Osteocyte (in vitro differentiated cells): Measurements from ENCODE around the gene SPINK14. TPM values are rescaled to one million over a fixed set of nuclear protein-coding genes. Genes with fewer than 3 reads are reported as not detected.

Source experiments
- DNase-seq: peaks from one replicate; pipeline ENCODE4 v3.0.0; 2021; ENCODE audit warnings: mixed read lengths; ENCODE audit not compliant: unreplicated experiment; ENCODE audit errors: extremely low spot score
- H3K27ac Mint-ChIP-seq: one replicate; pipeline ENCODE4 v1.8.0; 2021; ENCODE audit warnings: mild to moderate bottlenecking, mixed read lengths; ENCODE audit not compliant: unreplicated experiment
- H3K27me3 Mint-ChIP-seq: one replicate; pipeline ENCODE4 v1.8.0; 2021; ENCODE audit warnings: mixed read lengths; ENCODE audit not compliant: unreplicated experiment
- H3K36me3 Mint-ChIP-seq: one replicate; pipeline ENCODE4 v1.8.0; 2021; ENCODE audit warnings: mixed read lengths; ENCODE audit not compliant: unreplicated experiment
- H3K4me1 Mint-ChIP-seq: one replicate; pipeline ENCODE4 v1.8.0; 2021; ENCODE audit warnings: mixed read lengths; ENCODE audit not compliant: unreplicated experiment
- H3K4me3 Mint-ChIP-seq: one replicate; pipeline ENCODE4 v1.8.0; 2021; ENCODE audit warnings: mild to moderate bottlenecking, moderate library complexity, mixed read lengths; ENCODE audit not compliant: unreplicated experiment
- H3K9me3 Mint-ChIP-seq: one replicate; pipeline ENCODE4 v1.8.0; 2021; ENCODE audit warnings: mixed read lengths; ENCODE audit not compliant: unreplicated experiment
- total RNA-seq: library from RNA; stranded (reverse); gene quantifications from 2 replicates; pipeline ENCODE4 v1.2.1, GENCODE V29; 2021
- TF ChIP-seq, protein P1 (sequence below): fragments of 200-600 bp; sonication (generic); IDR thresholded peaks from 2 replicates; pipeline ENCODE4 v1.5.0; 2021; ENCODE audit warnings: antibody characterized with exemption, mild to moderate bottlenecking, moderate library complexity

Gene SPINK14
- total RNA-seq, 1 donor from 2014 or later, result not detected

DNA sequence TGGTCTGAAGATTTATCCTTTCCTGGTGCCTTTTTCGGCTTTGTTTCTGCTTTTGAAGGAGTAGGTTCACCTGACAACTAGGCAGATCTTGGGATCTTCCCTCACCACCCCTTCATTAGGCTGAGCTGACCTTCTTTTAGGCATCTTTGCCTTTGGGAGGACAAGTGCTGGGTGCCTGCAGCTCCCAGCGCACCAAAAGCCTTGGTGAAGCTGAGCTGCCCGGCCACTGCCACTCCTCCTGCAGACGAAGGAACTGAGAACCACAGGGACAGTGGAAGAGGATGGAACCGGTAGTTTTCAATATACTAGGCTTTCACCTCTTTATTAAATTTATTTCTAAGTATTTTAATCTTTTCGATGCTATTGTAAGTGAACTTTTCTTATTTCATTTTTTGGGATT lies 53.2 kb downstream of the SPINK14 start:
- no peak for DNase-seq
- no peaks in the 10 kb centered on the region for H3K9me3 Mint-ChIP-seq
- no peaks in the 10 kb centered on the region for H3K36me3 Mint-ChIP-seq
- no peak overlapping the region for H3K4me3 Mint-ChIP-seq
- H3K27ac Mint-ChIP-seq, result no peak overlapping the region
- TF ChIP-seq, protein P1, sequence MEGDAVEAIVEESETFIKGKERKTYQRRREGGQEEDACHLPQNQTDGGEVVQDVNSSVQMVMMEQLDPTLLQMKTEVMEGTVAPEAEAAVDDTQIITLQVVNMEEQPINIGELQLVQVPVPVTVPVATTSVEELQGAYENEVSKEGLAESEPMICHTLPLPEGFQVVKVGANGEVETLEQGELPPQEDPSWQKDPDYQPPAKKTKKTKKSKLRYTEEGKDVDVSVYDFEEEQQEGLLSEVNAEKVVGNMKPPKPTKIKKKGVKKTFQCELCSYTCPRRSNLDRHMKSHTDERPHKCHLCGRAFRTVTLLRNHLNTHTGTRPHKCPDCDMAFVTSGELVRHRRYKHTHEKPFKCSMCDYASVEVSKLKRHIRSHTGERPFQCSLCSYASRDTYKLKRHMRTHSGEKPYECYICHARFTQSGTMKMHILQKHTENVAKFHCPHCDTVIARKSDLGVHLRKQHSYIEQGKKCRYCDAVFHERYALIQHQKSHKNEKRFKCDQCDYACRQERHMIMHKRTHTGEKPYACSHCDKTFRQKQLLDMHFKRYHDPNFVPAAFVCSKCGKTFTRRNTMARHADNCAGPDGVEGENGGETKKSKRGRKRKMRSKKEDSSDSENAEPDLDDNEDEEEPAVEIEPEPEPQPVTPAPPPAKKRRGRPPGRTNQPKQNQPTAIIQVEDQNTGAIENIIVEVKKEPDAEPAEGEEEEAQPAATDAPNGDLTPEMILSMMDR, result no peak
- no peaks in the 10 kb centered on the region for H3K4me1 Mint-ChIP-seq
- peaks cover 16% of the 10 kb centered on the region for H3K27me3 Mint-ChIP-seq

GRCh38 chr5:148224117-148224742 lies 55.9 kb downstream of the SPINK14 start:
- no peaks in the 10 kb centered on the region for H3K36me3 Mint-ChIP-seq
- no peaks in the 10 kb centered on the region for H3K4me1 Mint-ChIP-seq
- peaks cover 13% of the 10 kb centered on the region for H3K27me3 Mint-ChIP-seq
- H3K9me3 Mint-ChIP-seq, result no peaks in the 10 kb centered on the region
- TF ChIP-seq, protein P1, result no peak
- no peak overlapping the region for H3K27ac Mint-ChIP-seq
- no peak overlapping the region for H3K4me3 Mint-ChIP-seq
- no peak for DNase-seq

Other genes starting within 250 kb of the SPINK14 start
- 3.4 and 4.1 TPM in 2 replicates for gene SPINK5, start 104.6 kb upstream of the SPINK14 start, total RNA-seq
- not detected in 2 replicates for gene SPINK6, start 34.5 kb downstream of the SPINK14 start, total RNA-seq
- not detected in 2 replicates for gene MARCOL, start 70.0 kb downstream of the SPINK14 start, total RNA-seq
- not detected in 2 replicates for gene SPINK13, start 100.2 kb downstream of the SPINK14 start, total RNA-seq
- gene SPINK7, start 143.9 kb downstream of the SPINK14 start, total RNA-seq, result not detected in 2 replicates
- gene SPINK9, start 167.0 kb downstream of the SPINK14 start, total RNA-seq, result not detected in 2 replicates
- 50.1 TPM in 2 replicates for gene FBXO38, start 215.4 kb downstream of the SPINK14 start, total RNA-seq